GM19351 (cell line): ENCODE data around the gene DBNDD2.

Source experiments
- ATAC-seq: cut with Tn5 transposase; IDR thresholded peaks from one replicate; pipeline ENCODE4 v1.9.1; 2021; ENCODE audit warnings: mild to moderate bottlenecking, moderate library complexity; ENCODE audit not compliant: unreplicated experiment

DBNDD2 gene

DNA sequence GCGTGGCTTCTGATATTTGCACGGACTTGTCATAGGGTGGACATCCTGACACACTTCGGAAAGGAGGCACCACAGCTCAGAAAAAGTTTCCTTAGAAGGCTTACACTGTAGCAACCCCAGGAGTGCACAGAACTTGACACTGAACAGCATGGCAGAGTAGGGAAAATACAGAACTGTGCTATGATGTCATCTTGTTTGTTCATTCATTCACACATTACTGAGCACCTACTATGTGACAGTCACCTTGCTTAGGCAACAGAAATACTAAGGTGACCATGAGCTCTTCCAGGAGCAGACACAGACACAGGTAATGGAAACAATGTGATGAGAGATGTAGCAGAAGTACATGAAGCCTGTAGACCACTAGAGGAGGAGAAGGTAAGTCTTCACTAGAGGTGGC is 5.4 kb downstream of the DBNDD2 start:
- ATAC-seq: no peak

GRCh38 chr20:45415822-45416637 is 7.9 kb downstream of the DBNDD2 start, which contains the start of gene PIGT:
Gene PIGT, plus strand, starts transcription at chr20:45416141. Its CDS starts 16 bp downstream, at chr20:45416157.
- ATAC-seq: peak; percentile 73

GRCh38 chr20:45416917-45417316 is 8.8 kb downstream of the DBNDD2 start:
- no peak for ATAC-seq

DNA sequence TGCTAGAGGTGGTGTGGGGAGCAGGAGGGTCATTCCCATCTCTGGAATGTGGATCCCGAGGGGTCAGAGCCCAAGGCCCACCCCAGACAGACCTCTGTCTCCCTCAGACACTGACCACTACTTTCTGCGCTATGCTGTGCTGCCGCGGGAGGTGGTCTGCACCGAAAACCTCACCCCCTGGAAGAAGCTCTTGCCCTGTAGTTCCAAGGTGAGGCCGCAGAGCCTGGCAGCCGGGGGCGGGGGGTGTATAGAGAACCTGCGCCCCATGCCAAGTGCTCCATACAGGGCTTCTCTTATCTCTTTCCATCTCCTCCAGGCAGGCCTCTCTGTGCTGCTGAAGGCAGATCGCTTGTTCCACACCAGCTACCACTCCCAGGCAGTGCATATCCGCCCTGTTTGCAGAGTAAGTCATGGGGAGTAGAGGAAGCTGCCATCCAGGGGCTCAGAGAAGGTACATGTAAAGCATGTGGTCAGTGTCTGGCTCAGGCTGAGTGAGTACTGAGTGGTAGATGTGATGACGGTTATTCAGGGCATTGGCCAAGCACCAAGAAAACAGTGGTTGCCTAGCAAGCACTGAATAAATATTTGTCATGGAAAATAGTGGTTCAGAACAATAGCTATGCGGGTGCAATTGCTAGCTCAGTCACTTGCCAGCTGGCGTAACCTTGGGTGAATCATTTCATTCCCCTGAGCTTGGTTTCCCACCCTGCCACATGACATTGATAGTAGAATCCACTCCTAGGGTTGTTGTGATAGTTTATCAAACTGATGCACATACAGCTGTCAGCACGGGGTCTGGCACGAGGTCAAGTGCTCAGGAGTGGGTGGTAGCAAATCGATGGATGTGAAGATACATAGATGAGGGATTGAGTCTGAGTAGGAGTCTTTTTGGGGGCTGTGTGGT is 11.4 kb downstream of the DBNDD2 start:
- peak; percentile 80 for ATAC-seq

- no peak for ATAC-seq
Measured at GRCh38 chr20:45420125-45420524, 12.0 kb downstream of the DBNDD2 start.

GRCh38 chr20:45423700-45424099 is 15.6 kb downstream of the DBNDD2 start:
- ATAC-seq: no peak

DNA sequence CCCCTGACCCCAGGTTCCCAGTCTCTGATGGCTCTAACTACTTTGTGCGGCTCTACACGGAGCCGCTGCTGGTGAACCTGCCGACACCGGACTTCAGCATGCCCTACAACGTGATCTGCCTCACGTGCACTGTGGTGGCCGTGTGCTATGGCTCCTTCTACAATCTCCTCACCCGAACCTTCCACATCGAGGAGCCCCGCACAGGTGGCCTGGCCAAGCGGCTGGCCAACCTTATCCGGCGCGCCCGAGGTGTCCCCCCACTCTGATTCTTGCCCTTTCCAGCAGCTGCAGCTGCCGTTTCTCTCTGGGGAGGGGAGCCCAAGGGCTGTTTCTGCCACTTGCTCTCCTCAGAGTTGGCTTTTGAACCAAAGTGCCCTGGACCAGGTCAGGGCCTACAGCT is 17.5 kb downstream of the DBNDD2 start:
- no peak for ATAC-seq

DNA sequence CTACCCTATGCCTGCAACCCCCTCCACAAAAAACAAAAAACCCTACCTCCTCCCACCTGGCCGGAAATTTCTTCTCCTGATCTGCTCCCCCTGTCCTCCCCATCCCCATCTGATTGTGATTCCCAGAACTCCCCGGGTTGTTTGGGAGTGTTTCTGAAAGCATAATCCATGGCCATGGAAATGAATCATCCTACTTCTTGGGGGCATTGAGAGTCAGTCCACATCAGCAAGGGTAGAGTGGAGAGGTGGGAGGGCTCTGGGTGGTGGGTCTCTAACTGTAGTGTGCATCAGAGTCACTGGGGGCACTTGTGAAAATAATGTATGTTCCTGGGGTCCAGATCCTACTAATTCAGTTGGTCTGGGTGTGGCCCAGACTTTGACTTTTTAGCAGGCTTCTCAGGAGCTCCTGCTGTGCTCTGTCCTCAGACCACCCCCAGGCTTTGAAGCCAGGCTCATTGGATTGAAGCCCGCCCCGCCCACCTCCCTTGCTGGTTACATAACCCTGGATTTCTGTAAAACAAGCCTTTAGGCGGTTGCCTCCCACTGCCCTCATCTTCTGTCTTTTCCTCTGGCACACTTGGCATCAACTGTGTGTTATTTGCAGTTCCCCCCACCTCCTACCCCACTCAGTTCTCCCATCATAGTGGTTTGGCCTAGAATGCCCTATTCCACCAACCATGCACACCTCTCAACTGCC is 18.4 kb downstream of the DBNDD2 start:
- no peak for ATAC-seq

DNA sequence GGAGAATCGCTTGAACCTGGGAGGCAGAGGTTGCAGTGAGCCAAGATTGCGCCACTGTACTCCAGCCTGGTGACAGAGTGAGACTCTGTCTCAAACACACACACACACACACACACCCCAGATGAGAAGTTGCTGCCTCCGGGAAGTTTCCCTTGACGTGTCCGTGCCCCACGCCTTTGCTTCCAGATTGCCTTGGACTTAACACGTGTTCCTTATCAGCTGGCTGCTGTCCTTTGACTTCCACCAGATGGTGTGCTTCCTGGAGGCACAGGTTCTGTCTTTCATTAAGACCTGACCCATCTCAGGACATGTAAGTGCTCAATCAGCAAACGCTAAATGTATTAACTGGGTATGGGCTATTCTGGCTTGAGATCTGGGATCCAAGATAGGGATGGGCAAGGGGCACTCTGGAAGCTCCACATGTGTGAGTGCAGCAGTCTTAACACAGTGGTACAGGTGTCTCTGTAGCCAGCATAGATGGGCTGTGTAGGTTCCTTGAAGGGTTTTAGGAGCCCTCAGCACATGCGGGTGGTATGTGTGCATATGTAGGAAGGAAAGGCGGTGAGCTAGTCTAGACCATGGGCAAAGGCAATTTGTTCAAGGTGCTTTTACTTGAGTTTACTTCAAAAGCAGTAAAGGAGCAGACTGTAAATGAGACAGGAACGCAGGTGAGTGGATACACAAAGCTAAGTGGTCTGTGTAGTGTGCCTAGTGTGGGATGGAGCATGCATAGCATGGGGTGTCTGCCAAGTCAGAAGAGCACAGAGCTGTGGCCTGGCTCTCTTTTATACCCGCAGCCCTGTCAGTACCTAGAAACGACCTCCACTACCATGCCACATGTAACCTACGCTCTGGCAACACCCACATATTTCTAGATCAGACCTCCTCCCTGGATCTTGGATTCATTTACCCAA is 19.4 kb downstream of the DBNDD2 start:
- no peak for ATAC-seq

GRCh38 chr20:45429618-45430017 is 21.5 kb downstream of the DBNDD2 start:
- no peak for ATAC-seq

DNA sequence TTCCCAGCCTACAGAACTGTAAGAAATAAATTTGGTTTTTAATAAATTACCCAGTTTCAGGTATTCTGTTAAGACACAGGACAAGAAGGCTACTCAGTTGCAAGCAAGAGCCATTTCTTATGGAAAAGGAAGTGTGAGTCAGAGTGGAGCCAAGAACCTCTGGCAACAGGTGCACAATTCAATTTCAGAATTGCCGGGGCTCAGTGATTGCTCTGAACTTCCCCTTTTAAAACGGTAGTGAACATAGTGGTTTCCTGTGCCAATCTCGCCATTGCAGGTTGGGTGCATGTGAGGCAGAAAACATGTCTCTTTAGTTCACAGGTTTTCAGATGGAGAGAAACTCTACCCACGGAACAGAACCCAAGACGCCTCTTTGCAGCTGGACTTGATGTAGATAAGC is 24.2 kb downstream of the DBNDD2 start:
- ATAC-seq: peak; percentile 73

- no peak for ATAC-seq
Measured at GRCh38 chr20:45433316-45433715, 25.2 kb downstream of the DBNDD2 start.

- ATAC-seq: no peak
Measured at GRCh38 chr20:45433976-45434375, 25.9 kb downstream of the DBNDD2 start.

- ATAC-seq: peak; percentile 82
Measured at GRCh38 chr20:45436732-45437485, 28.8 kb downstream of the DBNDD2 start.

- no peak for ATAC-seq
Measured at GRCh38 chr20:45440424-45440823, 32.3 kb downstream of the DBNDD2 start.

- no peak for ATAC-seq
Measured at GRCh38 chr20:45440891-45441685, 33.0 kb downstream of the DBNDD2 start.

GRCh38 chr20:45441746-45442145 is 33.7 kb downstream of the DBNDD2 start:
- no peak for ATAC-seq

DNA sequence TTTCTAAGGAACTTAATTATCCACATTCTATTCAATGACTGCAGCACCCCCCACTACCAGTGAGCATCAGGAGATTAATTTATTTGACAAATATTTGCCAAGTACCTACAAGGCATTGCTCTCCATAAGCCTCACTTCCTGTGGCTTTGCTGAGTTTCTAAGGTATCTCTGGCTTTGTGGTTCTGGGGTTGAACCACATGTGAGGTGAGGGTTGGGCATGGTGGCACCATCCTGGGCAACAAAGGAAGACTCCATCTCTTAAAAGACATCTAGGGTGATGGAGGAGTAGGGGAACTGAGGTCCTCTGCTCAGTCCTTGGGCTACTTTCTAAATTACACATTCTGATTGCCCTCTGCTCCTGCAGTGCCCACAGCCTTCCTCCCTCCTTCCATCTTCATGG is 36.0 kb downstream of the DBNDD2 start:
- no peak for ATAC-seq
